SK-N-SH treated with all-trans-retinoic acid at 6 μM for 48 hours (cell line): ENCODE results near the gene POGK.

Experiments
- ARNTL ChIP-seq: fragments of 450-650 bp; formaldehyde crosslinking; IDR thresholded peaks from 2 replicates; pipeline ENCODE4 v1.5.0; 2020; ENCODE audit warnings: low read depth, mild to moderate bottlenecking, moderate library complexity, borderline replicate concordance
- CSDC2 ChIP-seq: fragments of 250-450 bp; sonication (Bioruptor Pico); IDR thresholded peaks from 2 replicates; pipeline ENCODE4 v1.5.0; 2020; ENCODE audit warnings: mild to moderate bottlenecking, moderate library complexity
- ESRRG ChIP-seq: fragments of 250-450 bp; sonication (Bioruptor Pico); IDR thresholded peaks from 2 replicates; pipeline ENCODE4 v1.6.1; 2021; ENCODE audit warnings: mild to moderate bottlenecking
- RARB ChIP-seq: fragments of 250-450 bp; sonication (Bioruptor Pico); IDR thresholded peaks from 2 replicates; pipeline ENCODE4 v1.8.0; 2021; ENCODE audit warnings: mild to moderate bottlenecking, moderate library complexity
- SNAI2 ChIP-seq: fragments of 250-450 bp; sonication (Bioruptor Pico); IDR thresholded peaks from 2 replicates; pipeline ENCODE4 v1.5.0; 2020; ENCODE audit warnings: mild to moderate bottlenecking, moderate library complexity
- ZC3H10 ChIP-seq: fragments of 250-450 bp; sonication (Bioruptor Pico); IDR thresholded peaks from 2 replicates; pipeline ENCODE4 v1.5.1; 2021; ENCODE audit warnings: mild to moderate bottlenecking, moderate library complexity
- ZFP3 ChIP-seq: fragments of 250-450 bp; sonication (Bioruptor Pico); IDR thresholded peaks from 2 replicates; pipeline ENCODE4 v1.5.0; 2020; ENCODE audit warnings: mild to moderate bottlenecking, moderate library complexity
- ZNF565 ChIP-seq: fragments of 450-650 bp; formaldehyde crosslinking; conservative IDR thresholded peaks from 2 replicates; pipeline ENCODE4 v1.5.0; 2020; ENCODE audit warnings: low read depth, mild to moderate bottlenecking, moderate library complexity
- ZNF70 ChIP-seq: fragments of 450-650 bp; formaldehyde crosslinking; IDR thresholded peaks from 2 replicates; pipeline ENCODE4 v1.5.0; 2020; ENCODE audit warnings: mild to moderate bottlenecking, moderate library complexity
- TF ChIP-seq, protein P1 (sequence below): fragments of 250-450 bp; sonication (Bioruptor Pico); IDR thresholded peaks from 2 replicates; pipeline ENCODE4 v1.8.0; 2020; ENCODE audit warnings: mild to moderate bottlenecking, moderate library complexity, borderline replicate concordance
- TF ChIP-seq, protein P2 (sequence below): fragments of 250-450 bp; sonication (Bioruptor Pico); IDR thresholded peaks from 2 replicates; pipeline ENCODE4 v1.5.0; 2020; ENCODE audit warnings: mild to moderate bottlenecking, moderate library complexity
- TF ChIP-seq, protein P3 (sequence below): fragments of 250-450 bp; sonication (Bioruptor Pico); IDR thresholded peaks from 2 replicates; pipeline ENCODE4 v1.5.1; 2020; ENCODE audit warnings: low read depth, mild to moderate bottlenecking, moderate library complexity
- TF ChIP-seq, protein P4 (sequence below): fragments of 250-450 bp; sonication (Bioruptor Pico); IDR thresholded peaks from 2 replicates; pipeline ENCODE4 v1.8.0; 2021; ENCODE audit warnings: low read depth, mild to moderate bottlenecking, moderate library complexity, borderline replicate concordance

DNA sequence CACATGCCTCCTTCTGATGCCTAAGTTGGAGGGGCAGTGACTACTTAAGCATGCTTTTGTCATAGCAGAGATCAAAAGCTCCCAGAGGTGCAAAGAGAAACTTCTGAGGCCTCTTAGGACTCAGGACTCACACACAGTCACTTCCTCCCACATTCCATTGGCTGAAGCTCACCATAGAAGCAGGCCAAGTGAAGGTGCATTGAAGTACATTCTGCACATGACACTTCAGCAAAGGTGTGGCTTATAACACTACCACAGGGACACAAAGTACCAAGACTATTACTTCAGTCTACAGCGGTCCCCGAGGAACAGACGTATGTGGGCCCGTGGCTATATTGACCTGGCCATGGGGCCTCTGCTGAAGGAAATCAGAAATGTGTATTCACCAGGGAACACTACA, 2.5 kb upstream of the POGK start:
- TF ChIP-seq ZFP3 (CRISPR knock-in tag): no peak
- no peak for TF ChIP-seq ZNF565
- TF ChIP-seq, protein P1, sequence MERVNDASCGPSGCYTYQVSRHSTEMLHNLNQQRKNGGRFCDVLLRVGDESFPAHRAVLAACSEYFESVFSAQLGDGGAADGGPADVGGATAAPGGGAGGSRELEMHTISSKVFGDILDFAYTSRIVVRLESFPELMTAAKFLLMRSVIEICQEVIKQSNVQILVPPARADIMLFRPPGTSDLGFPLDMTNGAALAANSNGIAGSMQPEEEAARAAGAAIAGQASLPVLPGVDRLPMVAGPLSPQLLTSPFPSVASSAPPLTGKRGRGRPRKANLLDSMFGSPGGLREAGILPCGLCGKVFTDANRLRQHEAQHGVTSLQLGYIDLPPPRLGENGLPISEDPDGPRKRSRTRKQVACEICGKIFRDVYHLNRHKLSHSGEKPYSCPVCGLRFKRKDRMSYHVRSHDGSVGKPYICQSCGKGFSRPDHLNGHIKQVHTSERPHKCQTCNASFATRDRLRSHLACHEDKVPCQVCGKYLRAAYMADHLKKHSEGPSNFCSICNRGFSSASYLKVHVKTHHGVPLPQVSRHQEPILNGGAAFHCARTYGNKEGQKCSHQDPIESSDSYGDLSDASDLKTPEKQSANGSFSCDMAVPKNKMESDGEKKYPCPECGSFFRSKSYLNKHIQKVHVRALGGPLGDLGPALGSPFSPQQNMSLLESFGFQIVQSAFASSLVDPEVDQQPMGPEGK (CRISPR knock-in tag): no peak
- TF ChIP-seq, protein P2, sequence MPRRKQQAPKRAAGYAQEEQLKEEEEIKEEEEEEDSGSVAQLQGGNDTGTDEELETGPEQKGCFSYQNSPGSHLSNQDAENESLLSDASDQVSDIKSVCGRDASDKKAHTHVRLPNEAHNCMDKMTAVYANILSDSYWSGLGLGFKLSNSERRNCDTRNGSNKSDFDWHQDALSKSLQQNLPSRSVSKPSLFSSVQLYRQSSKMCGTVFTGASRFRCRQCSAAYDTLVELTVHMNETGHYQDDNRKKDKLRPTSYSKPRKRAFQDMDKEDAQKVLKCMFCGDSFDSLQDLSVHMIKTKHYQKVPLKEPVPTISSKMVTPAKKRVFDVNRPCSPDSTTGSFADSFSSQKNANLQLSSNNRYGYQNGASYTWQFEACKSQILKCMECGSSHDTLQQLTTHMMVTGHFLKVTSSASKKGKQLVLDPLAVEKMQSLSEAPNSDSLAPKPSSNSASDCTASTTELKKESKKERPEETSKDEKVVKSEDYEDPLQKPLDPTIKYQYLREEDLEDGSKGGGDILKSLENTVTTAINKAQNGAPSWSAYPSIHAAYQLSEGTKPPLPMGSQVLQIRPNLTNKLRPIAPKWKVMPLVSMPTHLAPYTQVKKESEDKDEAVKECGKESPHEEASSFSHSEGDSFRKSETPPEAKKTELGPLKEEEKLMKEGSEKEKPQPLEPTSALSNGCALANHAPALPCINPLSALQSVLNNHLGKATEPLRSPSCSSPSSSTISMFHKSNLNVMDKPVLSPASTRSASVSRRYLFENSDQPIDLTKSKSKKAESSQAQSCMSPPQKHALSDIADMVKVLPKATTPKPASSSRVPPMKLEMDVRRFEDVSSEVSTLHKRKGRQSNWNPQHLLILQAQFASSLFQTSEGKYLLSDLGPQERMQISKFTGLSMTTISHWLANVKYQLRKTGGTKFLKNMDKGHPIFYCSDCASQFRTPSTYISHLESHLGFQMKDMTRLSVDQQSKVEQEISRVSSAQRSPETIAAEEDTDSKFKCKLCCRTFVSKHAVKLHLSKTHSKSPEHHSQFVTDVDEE: no peak
- TF ChIP-seq, protein P3, sequence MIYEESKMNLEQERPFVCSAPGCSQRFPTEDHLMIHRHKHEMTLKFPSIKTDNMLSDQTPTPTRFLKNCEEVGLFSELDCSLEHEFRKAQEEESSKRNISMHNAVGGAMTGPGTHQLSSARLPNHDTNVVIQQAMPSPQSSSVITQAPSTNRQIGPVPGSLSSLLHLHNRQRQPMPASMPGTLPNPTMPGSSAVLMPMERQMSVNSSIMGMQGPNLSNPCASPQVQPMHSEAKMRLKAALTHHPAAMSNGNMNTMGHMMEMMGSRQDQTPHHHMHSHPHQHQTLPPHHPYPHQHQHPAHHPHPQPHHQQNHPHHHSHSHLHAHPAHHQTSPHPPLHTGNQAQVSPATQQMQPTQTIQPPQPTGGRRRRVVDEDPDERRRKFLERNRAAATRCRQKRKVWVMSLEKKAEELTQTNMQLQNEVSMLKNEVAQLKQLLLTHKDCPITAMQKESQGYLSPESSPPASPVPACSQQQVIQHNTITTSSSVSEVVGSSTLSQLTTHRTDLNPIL (CRISPR knock-in tag): no peak
- TF ChIP-seq SNAI2: no peak
- TF ChIP-seq ARNTL: no peak
- TF ChIP-seq CSDC2 (CRISPR knock-in tag): no peak
- TF ChIP-seq ESRRG: no peak
- TF ChIP-seq ZNF70 (CRISPR knock-in tag): no peak
- TF ChIP-seq, protein P4, sequence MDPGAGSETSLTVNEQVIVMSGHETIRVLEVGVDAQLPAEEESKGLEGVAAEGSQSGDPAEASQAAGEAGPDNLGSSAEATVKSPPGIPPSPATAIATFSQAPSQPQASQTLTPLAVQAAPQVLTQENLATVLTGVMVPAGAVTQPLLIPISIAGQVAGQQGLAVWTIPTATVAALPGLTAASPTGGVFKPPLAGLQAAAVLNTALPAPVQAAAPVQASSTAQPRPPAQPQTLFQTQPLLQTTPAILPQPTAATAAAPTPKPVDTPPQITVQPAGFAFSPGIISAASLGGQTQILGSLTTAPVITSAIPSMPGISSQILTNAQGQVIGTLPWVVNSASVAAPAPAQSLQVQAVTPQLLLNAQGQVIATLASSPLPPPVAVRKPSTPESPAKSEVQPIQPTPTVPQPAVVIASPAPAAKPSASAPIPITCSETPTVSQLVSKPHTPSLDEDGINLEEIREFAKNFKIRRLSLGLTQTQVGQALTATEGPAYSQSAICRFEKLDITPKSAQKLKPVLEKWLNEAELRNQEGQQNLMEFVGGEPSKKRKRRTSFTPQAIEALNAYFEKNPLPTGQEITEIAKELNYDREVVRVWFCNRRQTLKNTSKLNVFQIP (CRISPR knock-in tag): no peak
- no peak for TF ChIP-seq ZC3H10 (CRISPR knock-in tag)
- no peak for TF ChIP-seq RARB (CRISPR knock-in tag)
